HepG2 (cell line): Measurements from ENCODE around the gene CCDC9B. TPM values are rescaled to one million over a fixed set of nuclear protein-coding genes. Genes with fewer than 3 reads are reported as not detected.

Experiments used
- ATAC-seq: fragments of 200-7000 bp; cut with Tn5 transposase; 3 replicates; pipeline ENCODE4 v1.9.1; 2020; ENCODE audit warnings: mild to moderate bottlenecking, moderate library complexity
- BruUV-seq: library from RNA; stranded (reverse); fragments of 400-500 nt; replicated peaks from 2 replicates; lab custom pipeline; 2021; lab: Mats Ljungman, UMichigan
- CTCF ChIA-PET: fragments of 300-600 bp; formaldehyde crosslinking; extraction: SDS; loops from one replicate; lab custom pipeline; 2021; ENCODE audit warnings: low total read pairs, inconsistent platforms, low intra/inter-chr PET ratio; lab: Yijun Ruan, JAX
- POLR2A ChIA-PET: fragments of 350-600 bp; sonication (Branson Sonifier 250); formaldehyde crosslinking; loops from one replicate; lab custom pipeline; 2020; ENCODE audit warnings: antibody characterized with exemption, inconsistent platforms; lab: Yijun Ruan, JAX
- DNase-seq: peaks from one replicate; pipeline ENCODE4 v3.0.0-alpha.2; 2015; ENCODE audit warnings: low spot score
- FAIRE-seq: peaks from 3 replicates; lab custom pipeline; 2011; peaks lifted over from hg19 to GRCh38; lab: Jason Lieb, UNC
- H2AFZ ChIP-seq: one replicate; pipeline ENCODE4 v1.6.1; 2011; ENCODE audit warnings: low read length, inconsistent platforms
- H3K27ac ChIP-seq: fragments of 300-600 bp; 3 replicates; pipeline ENCODE4 v1.8.0; 2011; ENCODE audit warnings: mixed run types, mild to moderate bottlenecking, mixed read lengths, low read length, inconsistent platforms; ENCODE audit not compliant: insufficient read depth; ENCODE audit errors: extremely low read length
- H3K27me3 ChIP-seq, 2 experiments: fragments of 200-600 bp in 1 of 2; 2 replicates in 1 of 2; 3 replicates in 1 of 2; pipeline versions ENCODE4 v1.6.0 to v1.8.0; 2011; ENCODE audit warnings: low read length in 2 of 2, mild to moderate bottlenecking in 2 of 2, moderate library complexity in 2 of 2, inconsistent platforms in 1 of 2; ENCODE audit not compliant: insufficient read depth in 2 of 2, control insufficient read depth in 1 of 2
- H3K36me3 ChIP-seq, 2 experiments: fragments of 200-600 bp in 1 of 2; replicated peaks in 1 of 2; 2 replicates in 1 of 2; 3 replicates in 1 of 2; pipeline versions ENCODE4 v1.5.1 to v1.8.0; 2011; ENCODE audit warnings: low read length in 2 of 2, inconsistent platforms in 1 of 2; ENCODE audit not compliant: insufficient read depth in 2 of 2, control insufficient read depth in 1 of 2
- H3K4me1 ChIP-seq: 2 replicates; pipeline ENCODE4 v1.5.1; 2012; ENCODE audit warnings: low read length, inconsistent platforms; ENCODE audit not compliant: insufficient read depth
- H3K4me2 ChIP-seq: 2 replicates; pipeline ENCODE4 v1.6.0; 2011; ENCODE audit warnings: low read depth, low read length, inconsistent platforms
- H3K4me3 ChIP-seq, 3 experiments: fragments of 200-600 bp in 1 of 3; sonication (generic), shearing (Covaris generic) in 1 of 3; replicated peaks in 1 of 3; 2 replicates each; pipeline ENCODE4 v1.5.1; 2011 to 2016; ENCODE audit warnings: low read length in 3 of 3, inconsistent platforms in 2 of 3, low read depth in 2 of 3, mild to moderate bottlenecking in 2 of 3, control low read depth in 1 of 3, mixed read lengths in 1 of 3; ENCODE audit not compliant: insufficient read depth in 1 of 3
- H3K79me2 ChIP-seq: one replicate; pipeline ENCODE4 v1.6.1; 2011; ENCODE audit warnings: low read length, inconsistent platforms; ENCODE audit not compliant: insufficient read depth
- H3K9ac ChIP-seq: 2 replicates; pipeline ENCODE4 v1.6.0; 2011; ENCODE audit warnings: mild to moderate bottlenecking, low read depth, low read length, inconsistent platforms; ENCODE audit not compliant: insufficient read depth
- H3K9me3 ChIP-seq: 2 replicates; pipeline ENCODE4 v1.5.1; 2012; ENCODE audit warnings: mild to moderate bottlenecking, low read length
- H4K20me1 ChIP-seq: 2 replicates; pipeline ENCODE4 v1.6.0; 2011; ENCODE audit warnings: inconsistent platforms, mild to moderate bottlenecking, low read length, moderate library complexity; ENCODE audit not compliant: insufficient read depth
- ARID2 ChIP-seq: sonication (generic); formaldehyde crosslinking; IDR thresholded peaks from 2 replicates; pipeline ENCODE4 v1.8.1; 2022; ENCODE audit warnings: mild to moderate bottlenecking, missing genetic modification reagents, borderline replicate concordance
- SMAD3 ChIP-seq: sonication (generic); formaldehyde crosslinking; IDR thresholded peaks from 2 replicates; pipeline ENCODE4 v1.4.0; 2020; ENCODE audit warnings: missing genetic modification reagents
- SP1 ChIP-seq, 2 experiments: fragments of 450-650 bp in 1 of 2; sonication (generic) in 1 of 2; formaldehyde crosslinking in 1 of 2; IDR thresholded peaks; 2 replicates each; pipeline versions ENCODE4 v1.4.0 to v1.6.1; 2016 to 2020; ENCODE audit warnings: missing genetic modification reagents in 1 of 2
- ZNF121 ChIP-seq: sonication (generic); formaldehyde crosslinking; IDR thresholded peaks from 2 replicates; pipeline ENCODE4 v1.5.0; 2020; ENCODE audit warnings: mild to moderate bottlenecking, missing genetic modification reagents
- ZNF274 ChIP-seq: sonication (generic); formaldehyde crosslinking; IDR thresholded peaks from 2 replicates; pipeline ENCODE4 v1.5.1; 2020; ENCODE audit warnings: mild to moderate bottlenecking, missing genetic modification reagents
- ZNF317 ChIP-seq: sonication (generic); formaldehyde crosslinking; IDR thresholded peaks from 2 replicates; pipeline ENCODE4 v1.5.0; 2020; ENCODE audit warnings: mild to moderate bottlenecking, missing genetic modification reagents
- ZNF350 ChIP-seq: sonication (generic); formaldehyde crosslinking; IDR thresholded peaks from 2 replicates; pipeline ENCODE4 v1.4.0; 2020; ENCODE audit warnings: mild to moderate bottlenecking, low read depth, missing genetic modification reagents, borderline replicate concordance
- ZNF496 ChIP-seq: sonication (generic); formaldehyde crosslinking; IDR thresholded peaks from 2 replicates; pipeline ENCODE4 v1.8.1; 2023; ENCODE audit warnings: mild to moderate bottlenecking, moderate library complexity, missing genetic modification reagents; ENCODE audit not compliant: insufficient replicate concordance
- ZNF501 ChIP-seq: sonication (generic); formaldehyde crosslinking; IDR thresholded peaks from 2 replicates; pipeline ENCODE4 v1.5.1; 2020; ENCODE audit warnings: mild to moderate bottlenecking, moderate library complexity, missing genetic modification reagents
- ZNF614 ChIP-seq: IDR thresholded peaks from 2 replicates; pipeline ENCODE4 v1.6.1; 2018; ENCODE audit warnings: missing biosample characterization, missing genetic modification reagents, inconsistent platforms, borderline replicate concordance
- ZNF710 ChIP-seq: sonication (generic); formaldehyde crosslinking; IDR thresholded peaks from 2 replicates; pipeline ENCODE4 v1.5.0; 2020; ENCODE audit warnings: mild to moderate bottlenecking, missing genetic modification reagents, borderline replicate concordance
- ZNF761 ChIP-seq: sonication (generic); formaldehyde crosslinking; conservative IDR thresholded peaks from 2 replicates; pipeline ENCODE4 v1.4.0; 2020; ENCODE audit warnings: mild to moderate bottlenecking, missing genetic modification reagents
- WGBS: methylation state at CpG from one replicate; pipeline ENCODE4 v1.1.6; 2017; ENCODE audit warnings: low lambda C conversion rate; 5-methylcytosine and 5-hydroxymethylcytosine counted together
- in situ Hi-C: cut with HindIII; loops from 2 replicates; pipeline ENCODE4 v1.10.0; 2017; ENCODE audit warnings: low pct_unique_long_range_greater_than_20kb; ENCODE audit not compliant: extremely low pct_ligation_motif_present
- intact Hi-C: fragments of 100-400 bp; cut with micrococcal nuclease; formaldehyde crosslinking; loops from one replicate; pipeline ENCODE4 v1.10.0; 2022; ENCODE audit not compliant: unreplicated experiment
- polyA plus RNA-seq, 8 experiments: library from polyadenylated mRNA; depleted of rRNA in 3 of 8; stranded (reverse) in 7 of 8; unstranded in 1 of 8; fragments of >200 nt; fragmentation: Illumina TruSeq in 4 of 8; extraction: Trizol in 4 of 8; gene quantifications; 2 replicates each; pipeline versions ENCODE4 v1.2.1 to v1.2.3, GENCODE V29; 2011 to 2016; ENCODE audit warnings: low read depth in 4 of 8, missing spikeins in 1 of 8, mixed read lengths in 1 of 8; ENCODE audit not compliant: insufficient read depth in 1 of 8
- total RNA-seq, 5 experiments: library from RNA; depleted of rRNA; stranded (reverse); fragments of >200 nt; fragmentation: Illumina TruSeq; extraction: Trizol; gene quantifications; 2 replicates each; pipeline ENCODE4 v1.2.3, GENCODE V29; 2016; ENCODE audit warnings: low read depth in 1 of 5

CCDC9B gene
- total and polyA plus RNA-seq, 2 of the 13 experiments (the other 11 are each of a cell fraction or from before 2014, with no cell fraction given), result 0.98 to 1.6 TPM

GRCh38 chr15:40305281-40305680, 35.5 kb downstream of the CCDC9B start:
- ChIA-PET CTCF (no interaction called here), POLR2A (no interaction called here)
- Histone ChIP-seq H3K4me2 (no peak overlapping the region), H3K4me3 (no peak overlapping the region), H3K27ac (no peak overlapping the region), H2AFZ (no peak overlapping the region), H3K9me3 (no peaks in the 10 kb centered on the region), H3K27me3 (peaks cover 7 to 60% of the 10 kb centered on the region in 2 experiments), H3K36me3 (no peaks in the 10 kb centered on the region), H4K20me1 (no peaks in the 10 kb centered on the region), H3K79me2 (no peaks in the 10 kb centered on the region), H3K4me1 (no peaks in the 10 kb centered on the region), H3K9ac (no peak overlapping the region)
- BruUV-seq, result no TSS peak
- DNase-seq (no peak), FAIRE-seq (no peak), ATAC-seq (no peak)
- intact Hi-C loops (no loop called here), in situ Hi-C loops (no loop called here)
- no peak for TF ChIP-seq SMAD3 (CRISPR knock-in tag)
- no peak for TF ChIP-seq ZNF496 (CRISPR knock-in tag)
- TF ChIP-seq ZNF710 (CRISPR knock-in tag), result no peak
- TF ChIP-seq ZNF761, result no peak
- no peak for TF ChIP-seq ZNF317 (CRISPR knock-in tag)
- TF ChIP-seq SP1 (IDR thresholded peaks at IDR 0.05), result no peak
- no peak for TF ChIP-seq SP1 (CRISPR knock-in tag; IDR thresholded peaks at IDR 0.05)
- no peak for TF ChIP-seq ZNF350 (CRISPR knock-in tag)
- TF ChIP-seq ARID2 (CRISPR knock-in tag), result no peak
- TF ChIP-seq ZNF121 (CRISPR knock-in tag), result no peak
- TF ChIP-seq ZNF614 (CRISPR knock-in tag), result no peak
- no peak for TF ChIP-seq ZNF501 (CRISPR knock-in tag)
- TF ChIP-seq ZNF274 (CRISPR knock-in tag), result no peak
- whole genome bisulfite sequencing, result 5% methylated on average over 4 of the region's 4 CpGs
